GM19238 (cell line): ENCODE data around the gene AKAP7.
A peak's percentile ranks its signal among the peaks of the same experiment; 100 is the strongest.
"Not testable (repeated sequence)": the region's sequence is repeated elsewhere in the genome, so short reads cannot be mapped to it uniquely, and the experiment has no call there.

Source experiments
- DNase-seq: peaks from one replicate; pipeline ENCODE4 v3.0.0; 2011; ENCODE audit warnings: low spot score; ENCODE audit not compliant: insufficient read length

The AKAP7 gene

DNA sequence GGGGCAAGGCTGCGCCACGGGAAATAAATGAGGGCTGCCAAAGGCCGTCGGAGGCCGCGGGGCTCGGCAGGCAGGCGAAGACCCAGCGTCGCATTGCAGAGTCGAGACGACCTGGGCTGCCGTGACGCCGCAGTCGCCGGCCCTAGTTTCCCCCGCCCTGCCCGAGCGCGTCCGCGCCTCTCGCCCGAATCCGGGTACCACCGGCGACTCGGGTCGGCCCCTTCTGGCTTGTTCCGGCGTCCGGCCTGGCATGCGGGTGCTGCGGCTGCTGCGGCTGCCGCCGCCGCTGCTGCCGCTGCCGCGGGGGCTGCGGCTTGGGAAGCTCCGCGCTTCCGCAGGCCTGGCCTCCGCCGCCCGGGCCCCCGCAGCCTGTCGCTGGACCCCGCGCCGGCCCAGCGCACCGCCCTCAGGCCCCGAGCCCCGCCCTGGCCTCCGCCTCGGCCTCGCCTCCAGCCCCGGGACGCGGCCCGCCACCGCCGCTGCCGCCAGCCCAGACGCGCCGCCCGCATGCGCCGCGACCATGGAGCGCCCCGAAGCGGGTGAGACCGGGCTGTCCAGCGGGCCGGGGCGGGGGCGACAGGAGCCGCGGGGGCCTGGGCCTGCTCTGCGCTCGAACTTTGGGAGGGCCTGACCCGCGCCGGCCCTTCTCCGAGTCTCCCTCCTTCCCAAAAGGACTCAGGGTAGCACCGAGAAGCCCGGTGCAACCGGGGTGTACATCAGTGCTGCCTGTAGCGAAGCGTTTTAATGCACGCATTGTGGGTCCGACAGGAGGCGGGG is at the start of gene AKAP7:
AKAP7 (plus strand) TSS at position 224 of the 777 bp plus-strand sequence; CDS start at position 521, 297 bp downstream.
- DNase-seq: peak; percentile 70

DNA sequence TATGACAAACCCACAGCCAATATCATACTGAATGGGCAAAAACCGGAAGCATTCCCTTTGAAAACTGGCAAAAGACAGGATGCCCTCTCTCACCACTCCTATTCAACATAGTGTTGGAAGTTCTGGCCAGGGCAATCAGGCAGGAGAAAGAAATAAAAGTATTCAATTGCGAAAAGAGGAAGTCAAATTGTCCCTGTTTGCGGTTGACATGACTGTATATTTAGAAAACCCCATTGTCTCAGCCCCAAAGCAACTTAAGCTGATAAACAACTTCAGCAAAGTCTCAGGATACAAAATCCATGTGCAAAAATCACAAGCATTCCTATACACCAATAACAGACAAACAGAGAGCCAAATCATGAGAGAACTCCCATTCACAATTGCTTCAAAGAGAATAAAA is 44.9 kb upstream of the AKAP7 start:
- DNase-seq: not testable (repeated sequence)

DNA sequence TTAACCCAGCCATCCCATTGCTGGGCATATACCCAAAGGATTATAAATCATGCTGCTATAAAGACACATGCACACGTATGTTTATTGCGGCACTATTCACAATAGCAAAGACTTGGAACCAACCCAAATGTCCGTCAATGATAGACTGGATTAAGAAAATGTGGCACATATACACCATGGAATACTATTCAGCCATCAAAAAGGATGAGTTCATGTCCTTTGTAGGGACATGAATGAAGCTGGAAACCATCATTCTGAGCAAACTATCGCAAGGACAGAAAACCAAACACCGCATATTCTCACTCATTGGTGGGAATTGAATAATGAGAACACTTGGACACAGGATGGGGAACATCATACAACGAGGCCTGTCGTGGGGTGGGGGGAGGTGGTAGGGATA is 43.3 kb upstream of the AKAP7 start:
- not testable (repeated sequence) for DNase-seq

DNA sequence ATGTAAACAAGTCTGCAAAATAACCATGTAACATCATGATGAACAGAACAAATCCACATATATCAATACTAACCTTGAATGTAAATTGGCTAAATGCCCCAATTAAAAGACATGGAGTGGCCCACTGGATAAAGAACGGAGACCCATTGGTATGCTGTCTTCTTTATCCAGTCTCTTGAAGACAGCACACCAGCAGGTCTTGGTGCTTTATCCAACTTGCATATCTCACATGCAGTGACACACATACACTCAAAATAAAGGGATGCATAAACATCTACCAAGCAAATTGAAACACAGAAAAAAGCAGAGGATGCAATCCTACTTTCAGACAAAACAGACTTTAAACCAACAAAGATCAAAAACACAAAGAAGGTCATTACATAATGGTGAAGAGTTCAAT is 41.9 kb upstream of the AKAP7 start:
- DNase-seq: no peak

DNA sequence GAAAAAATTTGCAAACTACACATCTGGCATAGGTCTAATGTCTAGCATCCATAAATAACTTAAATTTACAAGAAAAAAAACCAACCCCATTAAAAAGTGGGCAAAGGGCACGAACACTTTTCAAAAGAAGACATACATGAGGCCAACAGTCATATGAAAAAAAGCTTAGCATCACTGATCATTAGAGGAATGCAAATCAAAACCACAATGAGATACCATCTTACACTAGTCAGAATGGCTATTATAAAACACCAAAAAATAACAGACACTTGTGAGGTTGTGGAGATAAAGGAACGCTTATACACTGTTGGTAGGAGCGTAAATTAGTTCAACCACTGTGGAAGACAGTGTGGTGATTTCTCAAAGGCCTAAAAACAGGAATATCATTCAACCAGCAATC is 38.5 kb upstream of the AKAP7 start:
- DNase-seq: no peak

DNA sequence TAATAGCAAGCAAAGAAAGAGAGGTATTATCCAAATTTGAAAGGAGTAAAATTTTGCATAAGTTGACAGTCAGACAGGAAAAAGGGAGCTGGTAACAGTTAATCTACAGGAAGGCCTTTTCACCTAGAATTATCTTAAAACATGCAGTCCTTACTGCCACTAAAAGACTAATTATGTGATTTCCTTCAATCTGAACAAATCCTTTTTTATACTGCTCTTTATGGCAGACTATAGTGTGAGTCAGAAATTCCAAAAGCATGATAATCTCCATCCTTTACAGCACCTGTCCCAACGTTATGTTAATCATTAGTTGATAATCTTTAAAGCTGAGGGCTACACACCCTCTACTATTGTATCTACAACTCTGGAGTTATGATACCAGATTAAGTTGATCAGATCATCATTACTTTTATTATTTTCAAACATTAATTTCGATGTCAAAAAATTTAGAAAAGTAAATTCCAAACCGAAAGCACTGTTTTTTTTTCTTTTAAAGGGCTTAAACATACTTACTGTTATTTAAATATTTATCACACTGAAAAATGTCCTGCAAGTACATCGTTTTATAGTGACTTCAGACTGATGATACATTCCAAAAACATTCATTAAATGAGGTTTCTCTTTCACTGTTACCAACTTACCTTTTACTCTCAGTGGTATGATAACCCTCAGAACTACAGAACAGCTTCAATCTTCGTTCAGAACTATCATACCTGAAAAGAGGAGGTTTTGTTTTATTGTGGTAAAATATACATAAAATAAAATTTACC is 33.2 kb upstream of the AKAP7 start:
- DNase-seq: no peak

DNA sequence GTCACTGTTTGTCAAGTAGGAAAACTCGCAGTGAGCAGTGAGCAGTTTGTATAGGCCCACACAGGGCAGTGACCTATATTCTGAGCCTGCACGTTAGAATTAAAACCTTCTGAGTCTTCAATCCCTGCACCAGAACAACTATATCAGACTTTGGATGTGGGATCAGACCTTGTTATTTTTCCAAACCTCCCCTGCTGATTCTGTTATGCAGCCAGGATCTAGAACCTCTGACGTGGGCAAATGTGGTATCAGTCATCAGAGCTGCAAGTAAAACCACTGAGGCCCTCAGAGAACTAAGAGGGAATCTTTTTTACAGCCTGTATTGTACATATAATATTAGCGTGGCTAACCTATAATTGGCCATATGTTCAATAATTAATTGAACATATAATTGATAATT is 32.0 kb upstream of the AKAP7 start:
- no peak for DNase-seq

DNA sequence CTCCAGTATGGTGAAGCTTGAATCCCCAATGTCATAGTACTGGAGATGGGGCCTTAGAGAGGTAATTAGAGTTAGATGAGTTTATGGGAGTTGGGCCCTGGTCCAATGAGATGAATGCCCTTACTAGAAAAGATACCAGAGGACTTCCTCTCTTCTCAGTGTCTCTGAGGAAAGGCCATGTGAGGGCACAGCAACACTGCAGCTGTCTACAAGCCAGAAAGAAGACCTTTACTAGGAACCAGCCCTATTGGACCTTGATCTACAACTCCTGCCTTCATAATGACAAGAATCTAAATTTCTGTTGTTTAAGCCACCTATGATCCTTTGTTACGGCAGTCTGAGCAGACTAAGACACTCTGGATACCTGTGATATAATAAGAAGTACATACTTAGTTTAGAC is 31.4 kb upstream of the AKAP7 start:
- DNase-seq: no peak

DNA sequence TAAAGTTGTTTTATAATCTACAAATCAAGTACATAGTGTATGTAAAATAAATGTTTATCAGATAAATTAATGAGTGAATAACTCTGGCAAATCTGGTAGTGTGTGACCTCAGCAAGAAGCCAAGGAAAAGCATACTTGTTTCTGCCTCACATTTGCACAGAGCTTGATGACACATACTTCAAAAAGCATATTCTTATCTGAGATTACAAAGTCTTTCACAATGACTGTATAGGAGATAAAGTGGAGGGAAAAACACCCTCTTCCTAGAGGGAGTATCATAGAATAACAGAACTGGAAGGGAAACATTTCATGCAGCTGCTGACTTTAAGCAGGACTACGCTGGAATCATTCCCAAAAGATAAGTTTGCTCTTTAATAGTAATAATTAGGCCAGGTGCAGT is 28.1 kb upstream of the AKAP7 start:
- no peak for DNase-seq

DNA sequence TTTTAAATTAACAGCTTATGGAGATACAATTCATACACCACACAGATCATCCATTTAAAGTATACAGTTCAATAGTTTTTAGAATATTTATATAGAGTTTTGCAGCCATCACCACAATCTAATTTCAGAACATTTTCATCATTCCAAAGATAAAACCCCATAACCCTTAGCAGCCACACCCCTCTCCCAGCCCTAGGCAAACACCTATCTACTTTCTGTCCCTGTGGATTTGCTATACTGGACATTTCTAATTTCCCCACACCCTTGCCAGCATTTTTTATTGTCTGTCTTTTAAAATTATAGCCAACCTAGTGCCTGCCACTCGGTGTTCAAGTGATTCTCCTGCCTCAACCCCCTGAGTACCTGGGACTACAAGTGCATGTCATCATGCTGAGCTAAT is 23.0 kb upstream of the AKAP7 start:
- DNase-seq: no peak

DNA sequence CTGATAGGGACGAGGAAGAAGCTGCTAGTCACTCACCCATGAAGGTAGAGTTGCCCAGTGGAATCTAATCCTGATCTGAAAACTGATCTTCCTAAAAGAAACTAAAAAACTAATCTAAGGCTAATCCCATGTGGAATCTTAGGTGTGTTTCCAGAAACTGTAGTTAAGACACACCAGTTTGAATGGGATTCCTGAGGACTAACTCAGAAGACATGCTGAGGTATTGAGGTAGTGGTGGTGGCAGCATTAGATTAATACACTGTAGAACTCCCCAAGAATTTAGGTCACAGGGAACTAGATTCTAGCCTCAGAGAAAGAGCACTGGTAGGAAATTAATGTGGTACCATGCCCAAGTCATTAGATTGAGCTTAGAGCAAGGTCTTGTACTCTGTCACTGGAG is 19.6 kb upstream of the AKAP7 start:
- DNase-seq: no peak

DNA sequence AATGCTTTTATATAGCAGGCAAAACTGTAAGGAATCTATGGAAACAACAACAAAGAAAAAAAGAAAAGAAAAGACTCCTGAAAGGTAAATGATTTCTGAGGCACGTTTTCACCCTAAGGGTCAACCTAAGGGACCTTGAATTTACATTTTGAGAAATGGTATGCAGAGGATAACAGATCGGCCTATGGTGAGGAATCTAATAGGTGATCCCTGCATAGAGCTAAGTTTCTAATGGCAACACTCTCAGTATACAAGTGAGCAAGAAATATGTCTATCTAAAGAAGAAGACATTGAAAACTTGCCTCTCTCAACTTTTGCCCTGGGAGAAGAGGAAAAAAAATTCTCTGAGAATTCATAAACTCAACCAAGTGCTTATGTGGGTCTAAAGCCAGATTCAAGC is 18.9 kb upstream of the AKAP7 start:
- no peak for DNase-seq

DNA sequence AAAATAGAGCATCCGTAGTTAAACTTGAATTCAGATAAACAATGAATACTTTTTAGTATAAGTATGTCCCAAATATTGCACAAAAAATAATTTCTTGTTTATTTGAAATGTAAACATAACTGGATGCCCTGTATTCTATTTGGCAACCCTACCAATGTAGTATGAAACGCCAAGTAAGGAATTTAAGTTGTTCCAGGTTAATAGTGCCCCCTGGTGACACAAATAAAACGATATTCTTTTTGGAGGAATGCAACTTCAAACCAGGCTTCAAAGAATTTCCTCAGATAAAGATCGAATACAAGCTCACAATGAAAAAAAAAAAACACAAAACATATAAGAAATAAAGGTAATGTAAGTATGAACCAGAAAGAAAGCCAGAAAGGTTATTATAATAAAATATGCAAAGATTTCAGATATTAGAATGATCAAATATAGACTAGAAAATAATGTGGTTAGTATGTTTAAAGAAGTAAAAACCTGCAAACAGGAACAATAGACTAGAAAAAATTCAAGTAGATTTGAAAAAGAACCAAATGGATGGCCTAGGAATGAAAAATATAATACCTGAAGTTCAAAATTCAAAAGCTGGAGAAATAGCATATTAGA is 18.4 kb upstream of the AKAP7 start:
- DNase-seq: no peak

DNA sequence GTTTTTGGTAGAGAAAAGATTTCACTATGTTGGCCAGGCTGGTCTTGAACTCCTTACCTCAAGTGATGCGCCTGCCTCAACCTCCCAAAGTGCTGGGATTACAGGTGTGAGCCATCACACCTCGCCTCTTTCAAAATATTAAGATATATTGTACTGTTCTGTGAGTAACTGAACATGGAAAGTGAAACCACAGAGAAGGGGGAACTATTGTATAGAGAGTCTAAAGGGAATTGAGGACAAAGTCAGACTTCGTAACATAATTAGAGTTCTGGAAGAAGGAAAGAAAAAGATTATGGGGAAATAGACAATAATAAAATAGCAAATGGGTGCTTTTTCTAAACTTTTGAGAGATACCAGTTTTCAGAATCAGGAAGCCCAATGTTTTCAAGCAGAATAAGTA is 17.4 kb upstream of the AKAP7 start:
- no peak for DNase-seq

DNA sequence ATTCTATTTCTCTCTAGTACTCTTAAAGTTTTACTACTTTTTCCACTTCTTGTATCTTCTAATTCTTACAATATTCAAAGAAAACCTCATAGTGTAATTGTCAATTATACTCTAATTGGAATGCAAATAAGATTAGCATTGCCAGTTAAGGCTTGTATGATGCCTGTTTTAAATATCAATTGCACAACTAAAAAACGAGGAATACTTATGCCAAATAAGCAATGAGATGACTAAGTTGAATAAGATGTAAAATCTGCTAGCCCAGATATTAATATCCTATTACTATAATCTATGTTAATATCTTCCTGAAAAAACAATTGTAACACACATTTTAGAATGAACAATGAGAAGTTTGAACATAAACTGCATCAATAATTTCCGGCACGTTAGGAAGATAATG is 13.3 kb upstream of the AKAP7 start:
- DNase-seq: no peak

DNA sequence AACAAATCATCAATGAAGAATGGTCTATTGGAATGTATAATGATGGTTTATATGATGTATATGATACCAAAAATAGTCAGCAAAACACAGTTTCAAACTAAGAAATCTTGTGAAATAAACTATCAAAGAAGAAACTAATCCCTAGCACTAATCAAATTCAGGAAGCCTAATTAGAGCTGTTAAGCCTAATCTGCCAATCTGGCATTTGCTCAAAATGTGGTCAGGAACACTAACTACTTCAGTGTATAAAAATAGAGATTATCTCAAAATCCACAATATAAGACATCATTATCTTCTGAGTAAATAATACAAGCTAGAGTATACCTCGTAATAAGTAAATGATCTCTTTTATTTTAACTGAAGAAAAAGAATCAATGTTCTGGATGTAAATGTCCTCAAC is 12.8 kb upstream of the AKAP7 start:
- DNase-seq: no peak

DNA sequence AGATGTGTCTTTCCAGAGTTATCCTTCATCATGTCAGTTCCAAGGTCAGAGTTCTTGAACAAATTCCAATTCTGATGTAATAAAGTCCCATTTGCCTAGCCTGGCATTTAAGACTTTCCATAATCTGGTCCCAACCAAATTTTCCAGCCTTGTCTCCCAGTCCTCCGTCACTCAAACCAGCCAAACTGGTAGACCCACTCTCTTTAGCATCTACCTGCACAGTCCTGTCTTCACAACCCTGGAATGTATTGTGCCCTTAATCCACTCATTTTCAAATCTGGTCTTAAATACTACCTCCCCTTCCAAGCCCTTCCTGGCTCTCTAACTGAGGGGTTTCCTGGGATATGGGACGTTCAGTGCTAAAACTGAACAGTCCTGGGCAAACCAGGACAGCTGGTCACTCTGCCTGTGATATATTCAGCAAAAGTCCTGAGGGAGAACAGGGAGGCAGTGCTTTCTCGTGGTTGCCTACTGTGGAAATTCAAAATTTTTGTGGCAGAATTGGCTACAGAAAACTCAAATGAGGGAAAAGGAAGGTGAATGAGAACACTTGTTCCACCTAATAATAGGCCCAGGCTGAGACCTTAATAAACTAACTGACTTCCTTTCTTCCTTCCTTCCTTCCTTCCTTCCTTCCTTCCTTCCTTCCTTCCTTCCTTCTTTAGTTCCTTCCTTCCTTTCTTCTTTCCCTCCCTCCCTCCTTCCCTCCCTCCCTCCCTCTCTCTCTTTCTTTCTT is 10.8 kb upstream of the AKAP7 start:
- no peak for DNase-seq

DNA sequence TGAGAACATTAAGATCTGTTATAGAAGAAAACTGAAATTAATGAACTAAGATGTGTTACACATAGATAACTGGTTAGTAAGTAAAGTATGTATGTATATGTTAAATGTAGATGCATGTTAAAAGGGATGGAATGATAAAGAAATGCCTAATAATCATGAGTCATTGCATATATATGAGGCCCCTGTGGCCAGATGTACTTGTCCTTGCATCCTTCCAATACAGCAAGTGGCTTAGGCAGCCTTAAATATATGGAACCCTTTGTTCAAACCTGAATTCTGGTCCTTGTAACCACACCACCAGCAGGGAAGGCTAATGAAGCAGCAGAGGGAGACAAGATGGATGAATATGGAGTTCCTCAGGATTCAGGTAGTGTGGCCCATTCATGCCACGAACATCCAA is 9.8 kb upstream of the AKAP7 start:
- DNase-seq: no peak

DNA sequence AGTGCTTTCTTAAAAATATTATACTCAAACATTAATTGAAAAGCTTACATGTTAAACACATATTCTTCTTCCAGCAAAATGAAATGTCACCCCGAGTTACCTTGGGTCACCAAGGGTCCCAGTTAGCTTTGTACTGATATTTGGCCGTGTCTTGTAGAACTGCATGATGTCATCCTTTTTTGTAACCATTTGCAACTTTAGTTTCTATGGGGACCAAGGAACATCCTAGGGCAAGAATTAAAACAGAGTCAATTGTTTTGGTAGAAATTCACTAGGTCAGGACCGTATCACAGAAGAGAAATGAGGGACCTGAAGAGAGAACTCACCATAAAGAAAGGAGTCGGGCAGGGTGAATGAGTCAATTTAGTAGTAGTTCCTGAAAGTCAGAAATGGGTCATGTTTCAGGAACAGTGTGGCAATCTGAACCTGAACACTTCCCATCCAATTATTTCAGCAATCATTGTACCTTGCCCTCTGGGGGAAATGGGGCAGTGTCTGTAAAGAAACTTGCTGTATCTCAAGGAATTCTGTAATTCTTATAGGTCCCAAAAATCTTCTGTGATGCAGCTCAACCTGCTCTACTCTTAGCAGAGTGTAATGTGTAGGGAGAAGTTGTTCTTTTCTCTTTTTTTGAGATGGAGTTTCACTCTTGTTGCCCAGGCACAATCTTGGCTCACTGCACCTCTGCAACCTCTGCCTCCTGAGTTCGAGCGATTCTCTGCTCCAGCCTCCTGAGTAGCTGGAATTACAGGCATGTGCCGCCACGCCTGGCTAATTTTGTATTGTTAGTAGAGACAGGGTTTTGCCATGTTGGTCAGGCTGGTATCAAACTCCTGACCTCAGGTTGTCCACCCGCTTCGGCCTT is 5.3 kb upstream of the AKAP7 start:
- no peak for DNase-seq

DNA sequence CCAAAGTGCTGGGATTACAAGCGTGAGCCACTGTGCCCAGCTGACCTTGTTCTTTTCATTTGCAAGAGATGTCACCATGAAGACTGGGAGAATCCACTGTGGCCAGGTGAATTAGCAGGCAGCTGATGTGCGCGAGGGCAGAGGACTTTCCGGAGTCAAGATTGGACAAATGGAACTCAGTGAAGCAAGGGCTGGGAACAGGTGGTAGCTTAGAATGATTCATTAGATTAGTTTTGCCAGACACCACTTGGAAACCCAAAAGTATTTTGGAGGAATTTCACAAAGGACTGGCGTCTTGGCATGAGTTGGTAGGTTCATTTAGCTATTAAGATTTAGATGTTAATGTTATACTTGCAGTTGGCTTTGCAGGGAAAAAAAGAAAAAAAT is 4.7 kb upstream of the AKAP7 start:
- no peak for DNase-seq

DNA sequence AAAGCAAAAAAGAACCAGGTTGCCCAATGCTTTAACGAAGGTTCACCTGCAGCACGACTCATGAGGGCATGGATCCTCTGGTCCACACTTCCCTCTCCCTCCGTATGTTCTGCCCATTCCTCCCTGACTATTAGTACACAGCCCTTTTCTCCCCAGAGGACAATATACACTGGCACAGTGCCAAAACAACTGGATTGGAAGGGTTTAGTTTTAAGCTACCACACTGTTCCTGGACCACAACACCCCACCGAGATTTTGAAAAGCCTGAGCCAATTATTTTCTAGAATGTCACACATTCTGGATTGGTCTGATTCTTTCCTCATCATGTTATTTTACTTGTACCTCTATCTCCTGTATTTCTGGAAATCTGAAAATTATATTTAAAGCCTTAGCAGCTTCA is 2.9 kb upstream of the AKAP7 start:
- no peak for DNase-seq
